GM19035 (cell line): ENCODE results near the gene C16orf54.
"Not testable (repeated sequence)": the region's sequence is repeated elsewhere in the genome, so short reads cannot be mapped to it uniquely, and the experiment has no call there.

Source experiments
- ATAC-seq: cut with Tn5 transposase; IDR thresholded peaks from one replicate; pipeline ENCODE4 v1.9.1; 2021; ENCODE audit not compliant: unreplicated experiment

C16orf54 gene, protein sequence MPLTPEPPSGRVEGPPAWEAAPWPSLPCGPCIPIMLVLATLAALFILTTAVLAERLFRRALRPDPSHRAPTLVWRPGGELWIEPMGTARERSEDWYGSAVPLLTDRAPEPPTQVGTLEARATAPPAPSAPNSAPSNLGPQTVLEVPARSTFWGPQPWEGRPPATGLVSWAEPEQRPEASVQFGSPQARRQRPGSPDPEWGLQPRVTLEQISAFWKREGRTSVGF

GRCh38 chr16:29745853-29746345 is at the start of gene C16orf54:
Gene C16orf54, minus strand, starts transcription at chr16:29745990. Its CDS starts 1,039 bp downstream, at chr16:29744951.
- ATAC-seq = peak; percentile 77

- no peak for ATAC-seq
Measured at GRCh38 chr16:29794231-29794710, 48.5 kb upstream of the C16orf54 start.

DNA sequence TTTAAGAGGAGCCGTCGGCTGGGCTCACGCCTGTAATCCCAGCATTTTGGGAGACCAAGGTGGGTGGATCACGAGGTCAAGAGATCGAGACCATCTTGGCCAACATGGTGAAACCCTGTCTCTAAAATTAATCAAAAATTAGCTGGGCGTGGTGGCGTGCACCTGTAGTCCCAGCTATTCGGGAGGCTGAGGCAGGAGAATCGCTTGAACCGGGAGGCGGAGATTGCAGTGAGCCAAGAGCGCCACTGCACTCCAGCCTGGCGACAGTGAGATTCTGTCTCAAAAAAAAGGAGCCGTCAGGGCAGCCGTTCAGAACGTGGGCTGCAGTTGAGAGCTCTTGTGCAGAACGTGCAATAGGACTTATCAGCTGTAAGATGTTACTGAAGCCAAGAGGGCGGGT is 47.4 kb upstream of the C16orf54 start:
- not testable (repeated sequence) for ATAC-seq

- no peak for ATAC-seq
Measured at GRCh38 chr16:29791845-29792807, 46.3 kb upstream of the C16orf54 start.

GRCh38 chr16:29790949-29791844 is 45.4 kb upstream of the C16orf54 start:
- ATAC-seq = no peak

DNA sequence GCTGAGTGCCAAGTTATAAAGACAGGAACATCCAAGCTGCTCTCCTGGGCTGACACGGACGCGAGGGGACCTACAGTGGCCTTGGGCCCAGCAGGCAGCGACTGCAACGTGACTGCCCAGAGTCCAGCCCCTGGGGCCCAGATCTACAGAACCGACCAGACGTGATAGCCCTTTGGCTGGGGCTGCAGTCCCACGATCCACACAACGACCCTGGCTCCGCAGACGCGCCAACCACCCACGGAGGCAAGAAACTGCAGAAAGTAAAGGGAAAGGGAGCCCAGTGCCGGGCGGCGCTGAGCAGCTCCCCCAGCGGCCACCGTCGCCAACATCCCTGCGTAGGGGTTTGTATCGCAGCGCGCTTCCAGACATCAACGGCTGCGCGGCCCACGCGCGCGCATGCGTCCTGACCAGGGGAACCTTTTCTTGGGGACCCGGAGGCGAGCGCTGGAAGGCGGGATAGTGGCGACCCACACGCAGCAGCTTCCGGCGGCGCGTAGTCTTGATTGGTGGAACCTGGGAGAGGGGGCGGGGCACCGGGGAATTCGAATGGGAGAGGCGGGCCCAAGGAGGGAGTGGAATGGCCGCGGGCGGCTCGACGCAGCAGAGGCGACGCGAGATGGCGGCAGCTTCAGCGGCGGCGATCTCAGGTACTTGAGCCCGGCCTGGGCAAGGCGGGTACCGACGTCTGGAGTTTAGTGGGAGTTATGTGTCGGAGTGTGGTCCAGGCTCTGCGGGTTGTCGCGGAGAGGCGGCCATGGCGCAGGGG is 44.6 kb upstream of the C16orf54 start, which contains the start of gene KIF22:
KIF22 (plus strand) TSS at position 569 of the 766 bp plus-strand sequence; CDS start at position 578, 9 bp downstream.
- ATAC-seq = peak; percentile 92

DNA sequence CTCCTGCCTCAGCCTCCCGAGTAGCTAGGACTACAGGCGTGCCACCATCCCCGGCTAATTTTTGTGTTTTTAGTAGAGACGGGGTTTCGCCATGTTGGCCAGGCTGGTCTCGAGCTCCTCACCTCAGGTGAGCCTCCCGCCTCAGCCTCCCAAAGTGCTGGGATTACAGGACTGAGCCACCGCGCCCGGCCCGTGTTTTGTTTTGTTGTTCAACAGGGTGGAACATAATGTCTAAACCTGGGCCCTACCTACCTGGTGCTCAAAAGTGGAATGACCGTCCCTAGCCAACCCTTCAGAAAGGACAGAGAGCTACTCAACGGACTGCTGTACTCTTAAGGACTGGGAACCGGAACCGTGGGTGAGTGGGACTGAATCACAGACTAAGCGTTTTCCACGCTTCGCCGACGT is 44.0 kb upstream of the C16orf54 start:
- no peak for ATAC-seq

- ATAC-seq = not testable (repeated sequence)
Measured at GRCh38 chr16:29787155-29787554, 41.4 kb upstream of the C16orf54 start.

DNA sequence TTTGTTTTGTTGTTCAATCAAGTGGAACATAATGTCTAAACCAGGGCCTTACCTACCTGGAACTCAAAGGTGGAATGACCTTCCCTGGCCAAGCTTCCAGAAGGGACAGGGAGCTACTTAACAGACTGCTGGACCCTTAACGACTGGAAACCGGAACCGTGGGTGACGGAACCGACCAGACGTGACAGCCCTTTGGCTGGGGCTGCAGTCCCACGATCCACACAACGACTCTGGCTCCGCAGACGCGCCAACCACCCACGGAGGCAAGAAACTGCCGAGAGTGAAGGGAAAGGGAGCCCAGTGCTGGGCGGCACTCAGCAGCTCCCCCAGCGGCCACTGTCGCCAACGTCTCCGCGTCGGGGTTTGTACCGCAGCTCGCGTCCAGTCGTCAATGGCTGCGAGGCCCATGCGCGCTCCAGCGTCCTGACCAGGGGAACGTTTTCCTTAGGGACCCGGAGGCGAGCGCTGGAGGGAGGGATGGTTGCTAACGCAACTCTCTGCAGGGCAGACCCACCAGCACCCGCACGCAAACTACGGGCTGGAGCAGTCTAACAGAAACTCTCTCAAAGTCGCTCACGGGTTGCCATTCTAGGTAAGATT is 39.2 kb upstream of the C16orf54 start:
- no peak for ATAC-seq

DNA sequence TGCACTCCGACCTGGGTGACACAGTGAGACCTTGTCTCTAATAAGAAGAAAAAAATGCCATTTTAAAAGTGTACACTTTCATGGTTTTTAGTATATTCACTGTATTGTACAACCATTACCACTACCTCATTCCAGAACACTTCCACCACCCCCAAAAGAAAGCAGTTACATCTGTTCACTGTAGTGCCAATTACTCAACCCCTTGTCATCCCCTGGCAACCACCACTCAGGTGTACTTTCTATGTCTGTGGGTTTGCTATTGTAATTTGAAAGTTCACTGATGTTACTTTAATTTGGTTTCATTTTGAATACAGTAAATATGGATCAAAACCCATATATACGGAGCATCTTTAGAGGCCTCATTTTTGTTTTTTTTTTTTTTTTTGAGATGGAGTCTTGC is 38.4 kb upstream of the C16orf54 start:
- no peak for ATAC-seq

- ATAC-seq = not testable (repeated sequence)
Measured at GRCh38 chr16:29783094-29783953, 37.5 kb upstream of the C16orf54 start.

- ATAC-seq = no peak
Measured at GRCh38 chr16:29779474-29779873, 33.7 kb upstream of the C16orf54 start.

GRCh38 chr16:29777576-29778350 is 32.0 kb upstream of the C16orf54 start, which contains the start of gene ZG16:
Gene ZG16, plus strand, starts transcription at chr16:29778256. Its CDS starts 1,011 bp downstream, at chr16:29779267.
- no peak for ATAC-seq

GRCh38 chr16:29775742-29776408 is 30.1 kb upstream of the C16orf54 start:
- no peak for ATAC-seq

GRCh38 chr16:29774730-29775129 is 28.9 kb upstream of the C16orf54 start:
- no peak for ATAC-seq

DNA sequence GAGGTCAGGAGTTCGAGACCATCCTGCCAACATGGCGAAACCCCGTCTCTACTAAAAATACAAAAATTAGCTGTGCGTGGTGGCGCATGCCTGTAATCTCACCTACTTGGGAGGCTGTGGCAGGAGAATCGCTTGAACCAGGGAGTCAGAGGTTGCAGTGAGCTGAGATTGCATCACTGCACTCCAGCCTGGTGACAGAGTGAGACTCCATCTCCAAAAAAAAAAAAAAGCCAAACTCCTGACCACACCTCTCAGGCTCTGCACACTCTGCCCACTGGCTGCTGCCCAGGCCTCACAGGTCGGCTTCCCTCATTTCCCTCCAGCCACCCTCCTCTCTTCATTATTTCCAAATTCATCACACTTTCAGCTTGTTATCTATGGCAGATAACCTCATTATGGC is 26.5 kb upstream of the C16orf54 start:
- ATAC-seq = not testable (repeated sequence)
